Fibroblast of lung (primary cell): Measurements from ENCODE around the gene ADGRD2. TPM values are rescaled to one million over a fixed set of nuclear protein-coding genes. Genes with fewer than 3 reads are reported as not detected.

Experiments used
- DNase-seq, 2 donors: peaks; one replicate each; pipeline versions ENCODE4 v3.0.0 to v3.0.0-alpha.2; 2010; ENCODE audit warnings: low read depth in 2 of 2
- H2AFZ ChIP-seq: 2 replicates; pipeline ENCODE4 v1.5.1; 2012; ENCODE audit warnings: low read length, control low read depth, inconsistent platforms
- H3K27ac ChIP-seq: 2 replicates; pipeline ENCODE4 v1.5.1; 2011; ENCODE audit warnings: low read length, control low read depth; ENCODE audit not compliant: insufficient read depth
- H3K27me3 ChIP-seq: 2 replicates; pipeline ENCODE4 v1.5.1; 2011; ENCODE audit warnings: mild to moderate bottlenecking, low read length; ENCODE audit not compliant: control insufficient read depth, insufficient read depth
- H3K36me3 ChIP-seq: 2 replicates; pipeline ENCODE4 v1.5.1; 2011; ENCODE audit warnings: low read length; ENCODE audit not compliant: control insufficient read depth, insufficient read depth
- H3K4me1 ChIP-seq: 2 replicates; pipeline ENCODE4 v1.5.1; 2011; ENCODE audit warnings: low read length; ENCODE audit not compliant: control insufficient read depth, insufficient read depth; ENCODE audit errors: extremely low read depth
- H3K4me2 ChIP-seq: 2 replicates; pipeline ENCODE4 v1.5.1; 2011; ENCODE audit warnings: low read length, control low read depth; ENCODE audit not compliant: insufficient read depth; ENCODE audit errors: extremely low read depth
- H3K4me3 ChIP-seq, 4 experiments: fragments of 200-600 bp in 1 of 4; sonication (generic) in 1 of 4; replicated peaks in 1 of 4; 2 replicates each; pipeline ENCODE4 v1.5.1; 2011 to 2016; ENCODE audit warnings: low read length in 4 of 4, low read depth in 3 of 4, mild to moderate bottlenecking in 3 of 4, control low read depth in 2 of 4, inconsistent platforms in 1 of 4, mixed read lengths in 1 of 4; ENCODE audit not compliant: insufficient read depth in 1 of 4; ENCODE audit errors: control extremely low read depth in 1 of 4
- H3K79me2 ChIP-seq: 2 replicates; pipeline ENCODE4 v1.5.1; 2012; ENCODE audit warnings: mild to moderate bottlenecking, low read length, inconsistent platforms; ENCODE audit not compliant: control insufficient read depth, insufficient read depth
- H3K9ac ChIP-seq: 2 replicates; pipeline ENCODE4 v1.5.1; 2011; ENCODE audit warnings: mild to moderate bottlenecking, low read length, control low read depth; ENCODE audit not compliant: insufficient read depth
- H3K9me3 ChIP-seq: 2 replicates; pipeline ENCODE4 v1.5.1; 2012; ENCODE audit warnings: low read depth, low read length; ENCODE audit not compliant: control insufficient read depth, insufficient read depth
- H4K20me1 ChIP-seq: 2 replicates; pipeline ENCODE4 v1.5.1; 2011; ENCODE audit warnings: low read length; ENCODE audit not compliant: control insufficient read depth, insufficient read depth; ENCODE audit errors: extremely low read depth
- CTCF ChIP-seq, 2 donors: IDR thresholded peaks in 1 of 2; conservative IDR thresholded peaks in 1 of 2; 1 replicate in 1 of 2; 2 replicates in 1 of 2; pipeline ENCODE4 v1.5.1; 2011 to 2012; ENCODE audit warnings: low read length in 2 of 2, control low read depth in 1 of 2, inconsistent platforms in 1 of 2, low read depth in 1 of 2, mild to moderate bottlenecking in 1 of 2
- EZH2 ChIP-seq: IDR thresholded peaks from 2 replicates; pipeline ENCODE4 v1.5.1; 2012; ENCODE audit warnings: low read length, control low read depth, mild to moderate bottlenecking; ENCODE audit errors: missing control alignments
- polyA minus RNA-seq: library from RNA; depleted of rRNA, polyadenylated mRNA; stranded (reverse); fragments of >200 nt; gene quantifications from 2 replicates; pipeline ENCODE4 v1.2.3, GENCODE V29; 2011; ENCODE audit warnings: low replicate concordance
- polyA plus RNA-seq, 2 donors: library from polyadenylated mRNA; depleted of rRNA in 1 of 2; stranded (reverse) in 1 of 2; unstranded in 1 of 2; fragments of >200 nt; gene quantifications; 2 replicates each; pipeline ENCODE4 v1.2.1, GENCODE V29; 2011 to 2012; ENCODE audit warnings: missing spikeins in 1 of 2
- total RNA-seq: library from RNA; depleted of rRNA; stranded (reverse); fragments of >200 nt; gene quantifications from 2 replicates; pipeline ENCODE4 v1.2.1, GENCODE V29; 2014

ADGRD2 gene
- not detected in 2 replicates for total RNA-seq
- polyA plus RNA-seq: not detected in 2 replicates
- not detected in 2 replicates for polyA plus RNA-seq (2012)
- polyA minus RNA-seq: not detected in 2 replicates

GRCh38 chr9:124450241-124450924 lies at the start of gene ADGRD2:
ADGRD2 (plus strand) TSS chr9:124450451; CDS start chr9:124451667, 1,216 bp downstream.
- no peaks in the 10 kb centered on the region for H3K4me1 ChIP-seq
- no peaks in the 10 kb centered on the region for H3K9me3 ChIP-seq
- TF ChIP-seq CTCF (conservative IDR thresholded peaks at IDR 0.05 in 1 of 2, IDR thresholded peaks at IDR 0.05 in 1 of 2; ENCODE audit: low read depth in 1 of 2, low read length in 2 of 2) (no peak), EZH2 (no peak)
- H3K4me3 ChIP-seq: peak within 1 kb of the TSS in 3 of 4 experiments; percentile 7 to 17 (median 8)
- H3K27ac ChIP-seq: no peak within 1 kb of the TSS
- H3K36me3 ChIP-seq: no peaks in the 10 kb centered on the region
- peaks cover 30% of the 10 kb centered on the region for H3K27me3 ChIP-seq
- no peak within 1 kb of the TSS for H3K9ac ChIP-seq
- peak; percentile 28 to 37 for DNase-seq
- peak within 1 kb of the TSS; percentile 20 for H2AFZ ChIP-seq
- peak within 1 kb of the TSS; percentile 71 for H3K4me2 ChIP-seq
- no peaks in the 10 kb centered on the region for H3K79me2 ChIP-seq
- no peaks in the 10 kb centered on the region for H4K20me1 ChIP-seq

GRCh38 chr9:124403246-124403645 lies 47.0 kb upstream of the ADGRD2 start:
- H3K4me2 ChIP-seq: no peak overlapping the region
- TF ChIP-seq EZH2 (no peak), CTCF (conservative IDR thresholded peaks at IDR 0.05 in 1 of 2, IDR thresholded peaks at IDR 0.05 in 1 of 2; ENCODE audit: low read depth in 1 of 2, low read length in 2 of 2) (no peak)
- no peaks in the 10 kb centered on the region for H4K20me1 ChIP-seq
- no peak overlapping the region for H3K9ac ChIP-seq
- peaks cover 62% of the 10 kb centered on the region for H3K79me2 ChIP-seq
- peaks cover 4% of the 10 kb centered on the region for H3K36me3 ChIP-seq
- H3K27me3 ChIP-seq: no peaks in the 10 kb centered on the region
- no peak overlapping the region for H3K4me3 ChIP-seq
- H3K9me3 ChIP-seq: no peaks in the 10 kb centered on the region
- DNase-seq: no peak
- no peak overlapping the region for H2AFZ ChIP-seq
- H3K4me1 ChIP-seq: peaks cover 13% of the 10 kb centered on the region
- H3K27ac ChIP-seq: no peak overlapping the region

- no peak overlapping the region for H3K9ac ChIP-seq
- no peak overlapping the region for H3K27ac ChIP-seq
- peaks cover 7% of the 10 kb centered on the region for H3K36me3 ChIP-seq
These were observed 40.8 kb upstream of the ADGRD2 start for GRCh38 chr9:124409410-124409809.

More at GRCh38 chr9:124409410-124409809, 40.8 kb upstream of the ADGRD2 start:
- H2AFZ ChIP-seq: no peak overlapping the region
- no peak overlapping the region for H3K4me3 ChIP-seq
- H4K20me1 ChIP-seq: no peaks in the 10 kb centered on the region
- H3K27me3 ChIP-seq: no peaks in the 10 kb centered on the region
- TF ChIP-seq EZH2 (no peak), CTCF (conservative IDR thresholded peaks at IDR 0.05 in 1 of 2, IDR thresholded peaks at IDR 0.05 in 1 of 2; ENCODE audit: low read depth in 1 of 2, low read length in 2 of 2) (no peak)
- peaks cover 21% of the 10 kb centered on the region for H3K4me1 ChIP-seq
- H3K4me2 ChIP-seq: no peak overlapping the region
- peaks cover 63% of the 10 kb centered on the region for H3K79me2 ChIP-seq
- H3K9me3 ChIP-seq: no peaks in the 10 kb centered on the region
- no peak for DNase-seq
